GM10266 (cell line): ENCODE results near the gene IQSEC1.

Experiments used
- DNase-seq: peaks from one replicate; pipeline ENCODE4 v3.0.0; 2012; ENCODE audit errors: extremely low spot score
- CTCF ChIP-seq: IDR thresholded peaks from 2 replicates; pipeline ENCODE4 v1.5.1; 2012; ENCODE audit warnings: mild to moderate bottlenecking, low read depth; ENCODE audit not compliant: control insufficient read depth, insufficient read depth; ENCODE audit errors: missing control alignments

IQSEC1 gene

GRCh38 chr3:12992629-12993516 lies 80.4 kb downstream of the IQSEC1 start:
- DNase-seq = no peak
- TF ChIP-seq CTCF = peak; percentile 3

GRCh38 chr3:12991861-12992281 lies 81.4 kb downstream of the IQSEC1 start:
- TF ChIP-seq CTCF = no peak
- no peak for DNase-seq

DNA sequence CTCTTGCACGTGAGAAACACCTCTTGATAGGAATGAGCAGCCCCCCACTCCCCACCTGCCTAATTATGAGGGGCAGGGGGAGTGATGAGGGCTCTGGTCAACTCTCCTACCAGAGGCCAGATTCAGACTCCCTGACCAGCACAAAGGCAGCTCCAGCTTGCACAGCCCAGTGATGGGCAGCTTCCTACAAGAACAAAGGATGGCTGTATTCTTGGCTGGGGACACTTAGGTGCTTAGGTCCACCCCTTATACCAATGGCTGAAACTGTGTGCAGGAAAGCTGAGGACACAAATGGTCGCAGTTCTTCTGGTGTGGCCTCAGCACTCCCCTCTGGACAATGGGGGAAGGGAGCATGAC lies 81.8 kb downstream of the IQSEC1 start:
- no peak for DNase-seq
- no peak for TF ChIP-seq CTCF

- no peak for TF ChIP-seq CTCF
- no peak for DNase-seq
Measured at GRCh38 chr3:12990781-12991480, 82.3 kb downstream of the IQSEC1 start.

DNA sequence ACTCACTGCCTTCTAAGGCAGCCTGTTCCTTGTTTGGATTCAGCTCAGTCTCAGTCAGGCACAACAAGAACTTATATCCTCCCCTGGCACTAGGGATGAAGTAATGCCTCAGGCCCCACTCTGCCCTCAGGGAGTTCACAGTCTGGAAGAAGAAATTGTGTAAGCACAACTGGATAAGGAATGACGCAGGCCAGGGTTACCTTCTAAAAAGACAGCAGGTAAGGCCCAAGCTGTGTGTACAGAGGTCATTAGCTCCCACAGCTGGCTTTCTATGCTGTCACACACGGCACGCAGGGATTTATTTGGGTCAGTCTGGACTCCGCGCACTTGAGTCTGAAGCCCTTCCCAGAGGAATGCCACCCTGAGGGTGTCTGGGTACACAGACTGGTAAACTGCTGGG lies 82.9 kb downstream of the IQSEC1 start:
- no peak for TF ChIP-seq CTCF
- DNase-seq = no peak

GRCh38 chr3:12988728-12989454 lies 84.3 kb downstream of the IQSEC1 start:
- TF ChIP-seq CTCF = no peak
- DNase-seq = no peak
